ENCODE results near the gene MUTYH.
"Not testable (repeated sequence)": the region's sequence is repeated elsewhere in the genome, so short reads cannot be mapped to it uniquely, and the experiment has no call there.

Gene MUTYH

GRCh38 chr1:45322486-45323040, 17.7 kb downstream of the MUTYH start:
- DNase-seq (ENCODE audit: low spot score) (no peak), FAIRE-seq (no peak)

GRCh38 chr1:45321444-45321843, 18.8 kb downstream of the MUTYH start:
- FAIRE-seq: no peak

GRCh38 chr1:45319761-45320160, 20.5 kb downstream of the MUTYH start:
- no peak for FAIRE-seq
- no peak for DNase-seq (ENCODE audit: low spot score)

More at GRCh38 chr1:45321444-45321843, 18.8 kb downstream of the MUTYH start:
- DNase-seq (ENCODE audit: low spot score): no peak

- no peak for DNase-seq (ENCODE audit: low spot score)
- FAIRE-seq: no peak
Measured at GRCh38 chr1:45317166-45317565, 23.1 kb downstream of the MUTYH start.

- DNase-seq (ENCODE audit: low spot score) (no peak), FAIRE-seq (no peak)
Measured at GRCh38 chr1:45314266-45314665, 26.0 kb downstream of the MUTYH start.

GRCh38 chr1:45306905-45307304, 33.3 kb downstream of the MUTYH start:
- DNase-seq (ENCODE audit: low spot score) (no peak), FAIRE-seq (no peak)

GRCh38 chr1:45306319-45306718, 33.9 kb downstream of the MUTYH start:
- FAIRE-seq: no peak
- DNase-seq (ENCODE audit: low spot score): peak; percentile 8

GRCh38 chr1:45305231-45305630, 35.0 kb downstream of the MUTYH start:
- no peak for DNase-seq (ENCODE audit: low spot score)
- no peak for FAIRE-seq

- DNase-seq (ENCODE audit: low spot score): no peak
- no peak for FAIRE-seq
Measured at GRCh38 chr1:45304311-45305081, 35.7 kb downstream of the MUTYH start.

GRCh38 chr1:45303520-45304310, 36.5 kb downstream of the MUTYH start:
- peak; percentile 90 for DNase-seq (ENCODE audit: low spot score)
- FAIRE-seq: peak; percentile 78

- FAIRE-seq (no peak), DNase-seq (ENCODE audit: low spot score) (no peak)
Measured at GRCh38 chr1:45302505-45303150, 37.6 kb downstream of the MUTYH start.

- FAIRE-seq (no peak), DNase-seq (ENCODE audit: low spot score) (no peak)
Measured at GRCh38 chr1:45300669-45300997, 39.6 kb downstream of the MUTYH start.

GRCh38 chr1:45299981-45300668, 40.1 kb downstream of the MUTYH start:
- DNase-seq (ENCODE audit: low spot score) (peak; percentile 51), FAIRE-seq (peak; percentile 67)

GRCh38 chr1:45299296-45299695, 40.9 kb downstream of the MUTYH start:
- FAIRE-seq (no peak), DNase-seq (ENCODE audit: low spot score) (no peak)

GRCh38 chr1:45297666-45298356, 42.4 kb downstream of the MUTYH start:
- DNase-seq (ENCODE audit: low spot score): no peak
- FAIRE-seq: no peak

GRCh38 chr1:45291716-45292115, 48.5 kb downstream of the MUTYH start:
- FAIRE-seq (no peak), DNase-seq (ENCODE audit: low spot score) (no peak)

GRCh38 chr1:45291002-45291401, 49.2 kb downstream of the MUTYH start:
- not testable (repeated sequence) for DNase-seq (ENCODE audit: low spot score); FAIRE-seq

- DNase-seq (ENCODE audit: low spot score); FAIRE-seq: not testable (repeated sequence)
Measured at GRCh38 chr1:45286521-45286920, 53.7 kb downstream of the MUTYH start.

- DNase-seq (ENCODE audit: low spot score); FAIRE-seq: not testable (repeated sequence)
Measured at GRCh38 chr1:45284858-45285257, 55.4 kb downstream of the MUTYH start.

GRCh38 chr1:45282351-45282750, 57.9 kb downstream of the MUTYH start:
- DNase-seq (ENCODE audit: low spot score): no peak

More at GRCh38 chr1:45282351-45282750, 57.9 kb downstream of the MUTYH start:
- no peak for FAIRE-seq

Measured in RCC 7860 (cell line).